Suprapubic skin (tissue), 4 donors: Measurements from ENCODE around the gene TGFB2.

Experiments
- POLR2A ChIP-seq, 2 donors: fragments of 450-650 bp; IDR thresholded peaks; one replicate each; pipeline ENCODE4 v1.6.1; 2017; ENCODE audit warnings: antibody characterized with exemption in 2 of 2, mild to moderate bottlenecking in 2 of 2, moderate library complexity in 2 of 2
- POLR2AphosphoS5 ChIP-seq, 3 donors: sonication (generic); formaldehyde crosslinking; IDR thresholded peaks; one replicate each; pipeline ENCODE4 v1.6.1; 2017; ENCODE audit warnings: antibody characterized with exemption in 3 of 3
- TF ChIP-seq, protein P1 (sequence below), 2 donors: fragments of 200-600 bp in 1 of 2; fragments of 450-650 bp in 1 of 2; sonication (generic) in 1 of 2; IDR thresholded peaks; one replicate each; pipeline ENCODE4 v1.5.1; 2016 to 2019; ENCODE audit warnings: antibody characterized with exemption in 2 of 2, mild to moderate bottlenecking in 1 of 2, moderate library complexity in 1 of 2

DNA sequence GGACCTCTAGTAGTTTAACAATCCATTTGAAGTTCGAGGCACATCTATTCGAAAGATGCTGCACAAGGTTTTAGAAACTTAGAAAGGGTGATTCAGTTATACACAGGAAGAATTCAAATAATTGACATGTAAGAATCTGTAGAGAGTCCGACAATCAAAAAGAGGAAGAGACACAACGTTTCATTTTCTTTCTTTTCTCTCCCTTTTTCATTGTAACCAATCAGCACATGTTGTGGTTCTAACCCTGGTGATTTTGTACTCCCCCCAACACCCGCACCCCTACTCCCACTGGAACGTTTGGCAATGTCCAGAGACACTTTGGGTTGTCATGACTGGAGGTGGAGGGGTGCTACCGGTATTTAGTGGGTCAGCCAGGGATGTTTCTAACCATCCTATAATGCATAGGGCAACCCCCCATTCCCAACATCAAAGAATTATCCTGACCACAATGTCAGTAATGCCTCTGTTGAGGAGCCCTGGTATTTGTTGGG is 4.9 kb downstream of the TGFB2 start:
- TF ChIP-seq, protein P1, sequence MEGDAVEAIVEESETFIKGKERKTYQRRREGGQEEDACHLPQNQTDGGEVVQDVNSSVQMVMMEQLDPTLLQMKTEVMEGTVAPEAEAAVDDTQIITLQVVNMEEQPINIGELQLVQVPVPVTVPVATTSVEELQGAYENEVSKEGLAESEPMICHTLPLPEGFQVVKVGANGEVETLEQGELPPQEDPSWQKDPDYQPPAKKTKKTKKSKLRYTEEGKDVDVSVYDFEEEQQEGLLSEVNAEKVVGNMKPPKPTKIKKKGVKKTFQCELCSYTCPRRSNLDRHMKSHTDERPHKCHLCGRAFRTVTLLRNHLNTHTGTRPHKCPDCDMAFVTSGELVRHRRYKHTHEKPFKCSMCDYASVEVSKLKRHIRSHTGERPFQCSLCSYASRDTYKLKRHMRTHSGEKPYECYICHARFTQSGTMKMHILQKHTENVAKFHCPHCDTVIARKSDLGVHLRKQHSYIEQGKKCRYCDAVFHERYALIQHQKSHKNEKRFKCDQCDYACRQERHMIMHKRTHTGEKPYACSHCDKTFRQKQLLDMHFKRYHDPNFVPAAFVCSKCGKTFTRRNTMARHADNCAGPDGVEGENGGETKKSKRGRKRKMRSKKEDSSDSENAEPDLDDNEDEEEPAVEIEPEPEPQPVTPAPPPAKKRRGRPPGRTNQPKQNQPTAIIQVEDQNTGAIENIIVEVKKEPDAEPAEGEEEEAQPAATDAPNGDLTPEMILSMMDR (IDR thresholded peaks at IDR 0.05) = no peak
- TF ChIP-seq POLR2AphosphoS5 (IDR thresholded peaks at IDR 0.05) (no peak), POLR2A (IDR thresholded peaks at IDR 0.05) (no peak)
